Measurements from ENCODE around the gene ZC3H4.
A peak's percentile ranks its signal among the peaks of the same experiment; 100 is the strongest.

ZC3H4 gene

DNA sequence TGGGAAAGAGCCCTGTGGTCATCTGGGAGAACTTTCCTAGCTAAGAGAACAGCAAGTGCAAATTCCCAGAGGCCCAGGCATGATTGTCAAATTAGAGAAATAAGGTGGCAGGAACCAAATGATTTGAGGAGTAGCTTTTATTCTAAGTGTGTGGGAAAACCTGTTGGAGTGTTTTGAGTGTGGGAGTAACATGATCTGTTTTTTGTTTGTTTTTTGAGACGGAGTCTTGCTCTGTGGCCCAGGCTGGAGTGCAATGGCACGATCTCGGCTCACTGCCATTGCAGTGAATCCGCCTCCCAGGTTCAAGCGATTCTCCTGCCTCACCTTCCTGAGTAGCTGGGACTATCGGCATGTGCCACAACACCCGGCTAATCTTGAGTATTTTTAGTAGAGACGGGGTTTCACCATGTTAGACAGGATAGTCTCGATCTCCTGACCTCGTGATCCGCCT, 19.5 kb upstream of the ZC3H4 start:
- DNase-seq (ENCODE audit: low read depth) = no peak

- no peak for DNase-seq (ENCODE audit: low read depth)
Observed at GRCh38 chr19:47132194-47132852, 18.7 kb upstream of the ZC3H4 start.

DNA sequence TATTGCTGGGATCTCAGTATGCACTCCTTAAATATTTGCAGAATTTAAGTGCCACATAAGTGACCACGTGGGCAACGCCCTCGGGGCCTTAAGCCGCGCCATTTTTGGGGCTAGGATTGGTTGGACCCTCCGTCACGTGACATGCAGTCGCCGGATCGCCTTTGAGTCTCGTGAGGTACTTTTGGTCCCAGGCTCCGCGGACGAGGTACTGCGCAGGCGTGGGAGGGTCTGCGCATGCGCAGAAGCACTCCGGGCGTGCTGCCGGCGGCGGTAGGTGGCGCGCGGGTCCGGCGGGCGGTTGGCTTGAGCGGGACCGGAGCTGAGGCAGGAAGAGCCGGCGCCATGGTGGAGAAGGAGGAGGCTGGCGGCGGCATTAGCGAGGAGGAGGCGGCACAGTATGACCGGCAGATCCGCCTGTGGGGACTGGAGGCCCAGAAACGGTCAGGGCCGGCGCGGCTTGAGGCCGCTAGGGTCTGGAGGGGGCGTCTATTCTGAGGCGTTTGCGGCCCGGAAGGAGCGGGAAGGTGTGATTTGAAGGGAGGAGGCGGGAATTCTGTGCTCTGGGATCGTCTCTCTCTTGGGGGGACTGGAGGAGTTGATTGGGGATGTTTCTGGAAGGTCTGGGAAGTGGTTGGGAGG, 17.1 kb upstream of the ZC3H4 start, which contains the start of gene SAE1:
TSS of gene SAE1 (plus strand) at position 247 of the 639 bp plus-strand sequence. CDS start at position 343, 96 bp downstream.
- peak; percentile 88 for DNase-seq (ENCODE audit: low read depth)

DNA sequence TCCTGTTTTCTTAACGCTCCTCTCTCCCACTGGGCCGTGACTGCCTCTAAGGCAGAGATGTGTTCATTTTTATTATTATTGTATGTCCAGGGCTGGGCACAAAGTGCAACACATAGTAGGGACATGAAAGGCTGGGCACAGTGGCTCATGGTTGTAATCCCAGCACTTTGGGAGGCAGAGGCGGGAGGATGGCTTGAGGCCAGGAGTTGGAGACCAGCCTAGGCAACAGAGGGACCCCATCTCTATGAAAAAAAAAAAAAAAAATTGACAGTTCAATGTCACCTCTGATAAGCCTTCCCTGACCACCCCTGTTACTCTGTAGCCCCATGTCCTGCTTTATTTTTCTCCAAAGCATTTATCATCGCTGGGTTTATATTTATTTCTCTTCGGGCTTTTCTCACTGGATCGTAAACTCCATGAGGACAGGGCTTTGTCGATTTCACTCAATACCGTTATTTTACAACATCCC, 16.6 kb upstream of the ZC3H4 start:
- DNase-seq (ENCODE audit: low read depth) = no peak

DNA sequence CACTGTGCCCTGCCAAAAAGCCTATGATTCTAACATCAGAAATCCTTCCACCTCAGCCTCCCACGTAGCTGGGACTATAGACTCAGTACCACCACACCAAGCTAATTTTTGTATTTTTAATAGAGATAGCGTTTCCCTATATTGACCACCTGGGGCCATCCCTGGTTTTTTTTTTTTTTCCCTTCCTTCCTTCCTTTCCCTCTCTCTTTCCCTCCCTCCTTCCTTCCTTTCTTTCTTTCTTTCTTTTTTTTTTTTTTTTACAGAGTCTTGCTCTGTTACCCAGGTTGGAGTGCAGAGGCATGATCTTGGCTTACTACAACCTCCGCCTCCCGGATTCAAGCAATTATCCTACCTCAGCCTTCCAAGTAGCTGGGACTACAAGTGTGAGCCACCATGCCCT, 16.0 kb upstream of the ZC3H4 start:
- no peak for DNase-seq (ENCODE audit: low read depth)

- no peak for DNase-seq (ENCODE audit: low read depth)
Observed at GRCh38 chr19:47125669-47125938, 12.0 kb upstream of the ZC3H4 start.

- DNase-seq (ENCODE audit: low read depth) = no peak
Observed at GRCh38 chr19:47124937-47125668, 11.5 kb upstream of the ZC3H4 start.

- DNase-seq (ENCODE audit: low read depth) = no peak
Observed at GRCh38 chr19:47123406-47123805, 9.8 kb upstream of the ZC3H4 start.

- no peak for DNase-seq (ENCODE audit: low read depth)
Observed at GRCh38 chr19:47122359-47123335, 9.1 kb upstream of the ZC3H4 start.

GRCh38 chr19:47120470-47121067, 7.0 kb upstream of the ZC3H4 start:
- no peak for DNase-seq (ENCODE audit: low read depth)

- DNase-seq (ENCODE audit: low read depth) = no peak
Observed at GRCh38 chr19:47113850-47114651, 475 bp upstream of the ZC3H4 start.

DNA sequence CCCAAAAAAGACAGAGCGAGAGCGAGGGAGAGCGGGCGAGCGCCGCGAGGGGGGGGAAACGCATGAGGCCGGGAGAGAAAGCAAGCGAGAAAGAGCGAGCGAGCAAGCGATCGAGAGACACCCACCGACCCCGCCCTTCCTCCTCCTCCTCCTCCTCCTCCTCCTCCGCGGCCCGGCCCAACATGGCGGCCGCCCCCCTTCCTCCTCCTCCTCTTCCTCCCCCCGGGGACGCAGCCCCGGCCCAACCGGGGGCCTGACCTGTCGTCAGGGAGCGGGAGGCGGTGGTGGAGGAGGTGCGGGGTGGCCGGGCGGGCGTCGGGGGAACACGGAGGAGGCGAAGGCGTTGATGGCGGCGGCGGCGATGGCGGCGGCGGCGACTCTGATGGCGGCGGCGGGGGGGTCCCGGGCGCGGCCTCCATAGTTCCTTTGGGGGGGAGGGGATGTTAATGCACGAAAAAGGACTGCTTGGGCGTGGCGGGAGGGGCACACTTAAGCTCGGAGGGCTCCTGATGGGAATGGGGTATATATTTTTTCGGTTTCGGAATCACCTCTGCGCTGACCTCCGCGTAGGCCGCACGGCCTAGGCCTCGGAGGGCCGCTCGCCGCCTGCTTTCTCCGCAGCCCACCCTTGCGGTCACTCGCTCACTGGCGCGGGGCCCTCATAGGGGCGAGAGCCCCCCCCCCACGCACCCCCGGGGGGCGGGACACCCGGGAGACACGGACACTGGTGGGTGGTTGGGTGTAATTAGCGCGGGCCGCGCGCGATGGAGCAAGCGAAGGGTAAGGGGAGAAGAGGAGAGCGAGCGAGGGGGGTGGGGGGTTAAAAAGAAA, 1.2 kb downstream of the ZC3H4 start:
- DNase-seq (ENCODE audit: low read depth) = peak; percentile 82

DNA sequence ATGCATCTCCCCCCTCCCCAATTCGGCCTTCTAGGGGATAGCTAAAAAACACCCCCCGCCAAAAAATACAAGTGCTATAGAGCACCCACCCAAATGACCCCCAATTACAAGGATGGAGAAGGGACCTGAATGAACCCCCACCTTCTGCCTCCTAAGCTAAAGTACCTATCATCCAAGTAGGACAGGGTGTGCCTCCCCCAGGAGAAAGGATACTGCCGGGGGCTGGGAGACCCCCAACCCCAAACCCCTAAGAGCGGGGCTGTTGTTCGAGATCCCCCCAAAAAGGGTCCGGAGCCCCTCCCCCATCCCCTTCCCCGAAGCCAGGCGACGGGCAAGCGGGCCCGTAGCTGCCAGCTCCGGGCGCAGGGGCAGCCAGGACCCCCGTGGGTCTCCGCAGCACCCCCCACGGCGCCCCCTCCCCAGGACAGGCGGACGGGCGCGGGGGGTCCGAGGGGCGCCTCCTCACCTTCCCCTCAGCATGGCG, 1.9 kb downstream of the ZC3H4 start:
- DNase-seq (ENCODE audit: low read depth) = no peak

DNA sequence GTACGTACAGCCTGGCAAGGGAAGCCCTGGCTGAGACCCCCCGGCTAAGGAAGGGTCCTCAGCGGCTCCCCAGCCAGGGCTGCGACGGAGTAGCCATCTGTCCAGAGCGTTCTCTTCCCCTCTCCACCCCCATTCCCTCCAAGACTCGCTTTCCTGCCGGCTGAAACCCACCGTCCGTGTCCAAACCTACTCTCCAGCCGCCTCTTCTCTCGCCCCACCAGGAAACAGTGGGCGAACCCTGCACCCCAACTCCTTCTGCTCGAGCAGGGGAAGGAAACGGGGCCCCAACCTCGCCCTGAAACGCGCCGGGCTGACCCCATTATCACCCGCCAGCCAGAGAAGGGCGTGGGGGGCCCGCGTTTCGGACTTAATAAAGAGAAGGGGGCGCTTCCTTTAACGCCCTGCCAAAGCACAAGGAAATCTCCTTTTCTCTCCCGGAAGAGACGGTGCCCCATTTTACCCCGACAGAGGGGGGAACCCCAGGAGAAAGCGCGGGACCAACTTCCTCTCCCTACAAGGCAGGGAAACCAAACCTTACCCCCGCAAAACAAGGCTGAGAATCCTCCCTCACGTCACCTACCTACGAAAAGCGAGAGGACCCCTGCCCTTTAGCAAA, 2.5 kb downstream of the ZC3H4 start:
- peak; percentile 30 for DNase-seq (ENCODE audit: low read depth)

GRCh38 chr19:47110521-47111005, 3.0 kb downstream of the ZC3H4 start:
- no peak for DNase-seq (ENCODE audit: low read depth)

GRCh38 chr19:47109541-47110375, 3.8 kb downstream of the ZC3H4 start:
- no peak for DNase-seq (ENCODE audit: low read depth)

- no peak for DNase-seq (ENCODE audit: low read depth)
Observed at GRCh38 chr19:47109177-47109540, 4.4 kb downstream of the ZC3H4 start.
